ENCODE results near the gene POM121C.
"Not testable (repeated sequence)": the region's sequence is repeated elsewhere in the genome, so short reads cannot be mapped to it uniquely, and the experiment has no call there.

DNA sequence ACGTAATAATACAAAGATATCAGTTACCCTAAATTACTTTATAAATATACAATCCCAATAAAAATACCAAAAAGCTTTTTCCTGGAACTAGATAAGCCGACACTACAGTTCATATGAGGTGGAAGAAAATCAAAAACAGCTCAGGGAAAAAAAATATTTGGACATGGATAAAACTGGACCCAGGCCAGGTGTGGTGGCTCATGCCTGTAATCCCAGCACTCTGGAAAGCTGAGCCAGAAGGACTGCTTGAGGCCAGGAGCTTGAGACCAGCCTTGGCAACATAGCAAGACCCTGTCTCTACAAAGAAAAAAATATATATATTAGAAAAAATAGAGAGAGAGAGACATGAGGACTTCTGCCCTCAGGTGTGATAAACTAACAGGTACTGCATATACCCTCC is 32.7 kb upstream of the POM121C start:
- TF ChIP-seq, protein P1, sequence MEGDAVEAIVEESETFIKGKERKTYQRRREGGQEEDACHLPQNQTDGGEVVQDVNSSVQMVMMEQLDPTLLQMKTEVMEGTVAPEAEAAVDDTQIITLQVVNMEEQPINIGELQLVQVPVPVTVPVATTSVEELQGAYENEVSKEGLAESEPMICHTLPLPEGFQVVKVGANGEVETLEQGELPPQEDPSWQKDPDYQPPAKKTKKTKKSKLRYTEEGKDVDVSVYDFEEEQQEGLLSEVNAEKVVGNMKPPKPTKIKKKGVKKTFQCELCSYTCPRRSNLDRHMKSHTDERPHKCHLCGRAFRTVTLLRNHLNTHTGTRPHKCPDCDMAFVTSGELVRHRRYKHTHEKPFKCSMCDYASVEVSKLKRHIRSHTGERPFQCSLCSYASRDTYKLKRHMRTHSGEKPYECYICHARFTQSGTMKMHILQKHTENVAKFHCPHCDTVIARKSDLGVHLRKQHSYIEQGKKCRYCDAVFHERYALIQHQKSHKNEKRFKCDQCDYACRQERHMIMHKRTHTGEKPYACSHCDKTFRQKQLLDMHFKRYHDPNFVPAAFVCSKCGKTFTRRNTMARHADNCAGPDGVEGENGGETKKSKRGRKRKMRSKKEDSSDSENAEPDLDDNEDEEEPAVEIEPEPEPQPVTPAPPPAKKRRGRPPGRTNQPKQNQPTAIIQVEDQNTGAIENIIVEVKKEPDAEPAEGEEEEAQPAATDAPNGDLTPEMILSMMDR (tag by site-specific recombination; IDR thresholded peaks at IDR 0.05) = not testable (repeated sequence)
- TF ChIP-seq ZNF341 (tag by site-specific recombination; IDR thresholded peaks at IDR 0.05; ENCODE audit: low read depth); SETDB1 (IDR thresholded peaks at IDR 0.05; ENCODE audit: insufficient read length, low read length); ZEB2 (tag by site-specific recombination; IDR thresholded peaks at IDR 0.05): not testable (repeated sequence)
- TF ChIP-seq, protein P2, sequence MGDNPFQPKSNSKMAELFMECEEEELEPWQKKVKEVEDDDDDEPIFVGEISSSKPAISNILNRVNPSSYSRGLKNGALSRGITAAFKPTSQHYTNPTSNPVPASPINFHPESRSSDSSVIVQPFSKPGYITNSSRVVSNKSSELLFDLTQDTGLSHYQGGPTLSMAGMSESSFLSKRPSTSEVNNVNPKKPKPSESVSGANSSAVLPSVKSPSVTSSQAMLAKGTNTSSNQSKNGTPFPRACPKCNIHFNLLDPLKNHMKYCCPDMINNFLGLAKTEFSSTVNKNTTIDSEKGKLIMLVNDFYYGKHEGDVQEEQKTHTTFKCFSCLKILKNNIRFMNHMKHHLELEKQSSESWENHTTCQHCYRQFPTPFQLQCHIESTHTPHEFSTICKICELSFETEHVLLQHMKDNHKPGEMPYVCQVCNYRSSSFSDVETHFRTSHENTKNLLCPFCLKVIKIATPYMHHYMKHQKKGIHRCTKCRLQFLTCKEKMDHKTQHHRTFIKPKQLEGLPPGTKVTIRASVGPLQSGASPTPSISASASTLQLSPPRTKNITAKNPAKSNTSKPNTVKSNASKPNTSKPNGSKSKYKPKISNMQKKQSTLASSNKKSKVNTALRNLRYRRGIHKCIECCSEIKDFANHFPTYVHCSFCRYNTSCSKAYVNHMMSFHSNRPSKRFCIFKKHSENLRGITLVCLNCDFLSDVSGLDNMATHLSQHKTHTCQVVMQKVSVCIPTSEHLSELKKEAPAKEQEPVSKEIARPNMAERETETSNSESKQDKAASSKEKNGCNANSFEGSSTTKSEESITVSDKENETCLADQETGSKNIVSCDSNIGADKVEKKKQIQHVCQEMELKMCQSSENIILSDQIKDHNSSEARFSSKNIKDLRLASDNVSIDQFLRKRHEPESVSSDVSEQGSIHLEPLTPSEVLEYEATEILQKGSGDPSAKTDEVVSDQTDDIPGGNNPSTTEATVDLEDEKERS (tag by site-specific recombination; IDR thresholded peaks at IDR 0.05) = not testable (repeated sequence)
- TF ChIP-seq, protein P3, sequence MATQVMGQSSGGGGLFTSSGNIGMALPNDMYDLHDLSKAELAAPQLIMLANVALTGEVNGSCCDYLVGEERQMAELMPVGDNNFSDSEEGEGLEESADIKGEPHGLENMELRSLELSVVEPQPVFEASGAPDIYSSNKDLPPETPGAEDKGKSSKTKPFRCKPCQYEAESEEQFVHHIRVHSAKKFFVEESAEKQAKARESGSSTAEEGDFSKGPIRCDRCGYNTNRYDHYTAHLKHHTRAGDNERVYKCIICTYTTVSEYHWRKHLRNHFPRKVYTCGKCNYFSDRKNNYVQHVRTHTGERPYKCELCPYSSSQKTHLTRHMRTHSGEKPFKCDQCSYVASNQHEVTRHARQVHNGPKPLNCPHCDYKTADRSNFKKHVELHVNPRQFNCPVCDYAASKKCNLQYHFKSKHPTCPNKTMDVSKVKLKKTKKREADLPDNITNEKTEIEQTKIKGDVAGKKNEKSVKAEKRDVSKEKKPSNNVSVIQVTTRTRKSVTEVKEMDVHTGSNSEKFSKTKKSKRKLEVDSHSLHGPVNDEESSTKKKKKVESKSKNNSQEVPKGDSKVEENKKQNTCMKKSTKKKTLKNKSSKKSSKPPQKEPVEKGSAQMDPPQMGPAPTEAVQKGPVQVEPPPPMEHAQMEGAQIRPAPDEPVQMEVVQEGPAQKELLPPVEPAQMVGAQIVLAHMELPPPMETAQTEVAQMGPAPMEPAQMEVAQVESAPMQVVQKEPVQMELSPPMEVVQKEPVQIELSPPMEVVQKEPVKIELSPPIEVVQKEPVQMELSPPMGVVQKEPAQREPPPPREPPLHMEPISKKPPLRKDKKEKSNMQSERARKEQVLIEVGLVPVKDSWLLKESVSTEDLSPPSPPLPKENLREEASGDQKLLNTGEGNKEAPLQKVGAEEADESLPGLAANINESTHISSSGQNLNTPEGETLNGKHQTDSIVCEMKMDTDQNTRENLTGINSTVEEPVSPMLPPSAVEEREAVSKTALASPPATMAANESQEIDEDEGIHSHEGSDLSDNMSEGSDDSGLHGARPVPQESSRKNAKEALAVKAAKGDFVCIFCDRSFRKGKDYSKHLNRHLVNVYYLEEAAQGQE (tag by site-specific recombination; IDR thresholded peaks at IDR 0.05) = not testable (repeated sequence)

All from HEK293 (cell line).